Nephron progenitor cell (in vitro differentiated cells): ENCODE data around the gene BAIAP2L2.
A peak's percentile ranks its signal among the peaks of the same experiment; 100 is the strongest.

ENCODE experiments used
- DNase-seq: peaks from one replicate; pipeline ENCODE4 v3.0.0; 2021
- H3K27ac Mint-ChIP-seq: 2 replicates; pipeline ENCODE4 v1.8.0; 2021; ENCODE audit warnings: mild to moderate bottlenecking, moderate library complexity, mixed read lengths
- H3K27me3 Mint-ChIP-seq: 2 replicates; pipeline ENCODE4 v1.8.0; 2021; ENCODE audit warnings: mild to moderate bottlenecking, low read depth, mixed read lengths; ENCODE audit not compliant: poor library complexity
- H3K36me3 Mint-ChIP-seq: 2 replicates; pipeline ENCODE4 v1.8.0; 2021; ENCODE audit warnings: low read depth, mixed read lengths
- H3K4me1 Mint-ChIP-seq: 2 replicates; pipeline ENCODE4 v1.8.0; 2021; ENCODE audit warnings: mixed read lengths
- H3K4me3 Mint-ChIP-seq: 2 replicates; pipeline ENCODE4 v1.8.0; 2021; ENCODE audit warnings: mild to moderate bottlenecking, moderate library complexity, mixed read lengths
- H3K9me3 Mint-ChIP-seq: 2 replicates; pipeline ENCODE4 v1.8.0; 2021; ENCODE audit warnings: mild to moderate bottlenecking, moderate library complexity, mixed read lengths
- CTCF ChIP-seq: fragments of 200-600 bp; sonication (generic); IDR thresholded peaks from 2 replicates; pipeline ENCODE4 v1.5.0; 2021; ENCODE audit warnings: antibody characterized with exemption

BAIAP2L2 gene

GRCh38 chr22:38103641-38104040 lies 6.8 kb downstream of the BAIAP2L2 start:
- peaks cover 4% of the 10 kb centered on the region for H3K4me1 Mint-ChIP-seq
- peaks cover 8% of the 10 kb centered on the region for H3K27me3 Mint-ChIP-seq
- H3K36me3 Mint-ChIP-seq: no peaks in the 10 kb centered on the region
- TF ChIP-seq CTCF: no peak
- no peak for DNase-seq
- no peaks in the 10 kb centered on the region for H3K9me3 Mint-ChIP-seq
- no peak overlapping the region for H3K4me3 Mint-ChIP-seq
- no peak overlapping the region for H3K27ac Mint-ChIP-seq

GRCh38 chr22:38098410-38099249 lies 11.9 kb downstream of the BAIAP2L2 start:
- peaks cover 6% of the 10 kb centered on the region for H3K36me3 Mint-ChIP-seq
- no peak for TF ChIP-seq CTCF
- DNase-seq: no peak
- H3K9me3 Mint-ChIP-seq: no peaks in the 10 kb centered on the region
- peak overlapping the region; percentile 41 for H3K4me3 Mint-ChIP-seq
- peaks cover 22% of the 10 kb centered on the region for H3K4me1 Mint-ChIP-seq
- peaks cover 6% of the 10 kb centered on the region for H3K27me3 Mint-ChIP-seq
- H3K27ac Mint-ChIP-seq: no peak overlapping the region

GRCh38 chr22:38097557-38098409 lies 12.7 kb downstream of the BAIAP2L2 start:
- Mint-ChIP-seq H3K4me3 (peak overlapping the region; percentile 73), H3K36me3 (peaks cover 12% of the 10 kb centered on the region), H3K27me3 (peaks cover 12% of the 10 kb centered on the region), H3K27ac (no peak overlapping the region), H3K9me3 (no peaks in the 10 kb centered on the region), H3K4me1 (peaks cover 22% of the 10 kb centered on the region)
- DNase-seq: peak; percentile 76
- peak; percentile 54 for TF ChIP-seq CTCF

GRCh38 chr22:38097058-38097457 lies 13.4 kb downstream of the BAIAP2L2 start:
- no peak for TF ChIP-seq CTCF

GRCh38 chr22:38089474-38089851 lies 21.0 kb downstream of the BAIAP2L2 start:
- Mint-ChIP-seq H3K36me3 (peaks cover 12% of the 10 kb centered on the region), H3K4me1 (peaks cover 9% of the 10 kb centered on the region), H3K9me3 (no peaks in the 10 kb centered on the region), H3K4me3 (peak overlapping the region; percentile 30), H3K27me3 (peaks cover 18% of the 10 kb centered on the region), H3K27ac (no peak overlapping the region)
- no peak for TF ChIP-seq CTCF
- DNase-seq: no peak

More at GRCh38 chr22:38097058-38097457, 13.4 kb downstream of the BAIAP2L2 start:
- peak overlapping the region; percentile 93 for H3K27ac Mint-ChIP-seq
- DNase-seq: no peak
- peaks cover 22% of the 10 kb centered on the region for H3K4me1 Mint-ChIP-seq
- peaks cover 12% of the 10 kb centered on the region for H3K36me3 Mint-ChIP-seq
- H3K4me3 Mint-ChIP-seq: peak overlapping the region; percentile 73
- H3K9me3 Mint-ChIP-seq: no peaks in the 10 kb centered on the region
- peaks cover 12% of the 10 kb centered on the region for H3K27me3 Mint-ChIP-seq
